Left forelimb (tissue), 1 donor: ENCODE data around the gene PRKCE.

ENCODE experiments used
- DNase-seq: peaks from one replicate; pipeline ENCODE4 v3.0.0-alpha.2; 2018; ENCODE audit warnings: low spot score

PRKCE gene

GRCh38 chr2:45992741-45993475 lies 341.4 kb downstream of the PRKCE start:
- no peak for DNase-seq

- no peak for DNase-seq
Measured at GRCh38 chr2:45993476-45993991, 342.1 kb downstream of the PRKCE start.

GRCh38 chr2:45994060-45994459 lies 342.6 kb downstream of the PRKCE start:
- no peak for DNase-seq

- DNase-seq = no peak
Measured at GRCh38 chr2:46000660-46001059, 349.2 kb downstream of the PRKCE start.

- DNase-seq = no peak
Measured at GRCh38 chr2:46001290-46001689, 349.8 kb downstream of the PRKCE start.

- DNase-seq = no peak
Measured at GRCh38 chr2:46001741-46002506, 350.4 kb downstream of the PRKCE start.

GRCh38 chr2:46002507-46002883 lies 351.0 kb downstream of the PRKCE start:
- DNase-seq = no peak

- DNase-seq = no peak
Measured at GRCh38 chr2:46002947-46003346, 351.5 kb downstream of the PRKCE start.

GRCh38 chr2:46003903-46004473 lies 352.5 kb downstream of the PRKCE start:
- no peak for DNase-seq

- DNase-seq = no peak
Measured at GRCh38 chr2:46006473-46007025, 355.1 kb downstream of the PRKCE start.

GRCh38 chr2:46007412-46007811 lies 355.9 kb downstream of the PRKCE start:
- no peak for DNase-seq

- no peak for DNase-seq
Measured at GRCh38 chr2:46008091-46008870, 356.8 kb downstream of the PRKCE start.

- no peak for DNase-seq
Measured at GRCh38 chr2:46009315-46009714, 357.8 kb downstream of the PRKCE start.

GRCh38 chr2:46009772-46010171 lies 358.3 kb downstream of the PRKCE start:
- no peak for DNase-seq

GRCh38 chr2:46010223-46010924 lies 358.9 kb downstream of the PRKCE start:
- DNase-seq = no peak

GRCh38 chr2:46010925-46011490 lies 359.5 kb downstream of the PRKCE start:
- DNase-seq = no peak

- no peak for DNase-seq
Measured at GRCh38 chr2:46012618-46013240, 361.3 kb downstream of the PRKCE start.

GRCh38 chr2:46013726-46014125 lies 362.3 kb downstream of the PRKCE start:
- no peak for DNase-seq

- DNase-seq = no peak
Measured at GRCh38 chr2:46014911-46015654, 363.6 kb downstream of the PRKCE start.

- no peak for DNase-seq
Measured at GRCh38 chr2:46015671-46016070, 364.2 kb downstream of the PRKCE start.
